Breast epithelium (tissue), 3 donors: ENCODE measurements around the gene ATAD2B.

Experiments used
- CTCF ChIP-seq, 3 donors: fragments of 450-650 bp; IDR thresholded peaks; one replicate each; pipeline ENCODE4 v1.5.1; 2016 to 2017; ENCODE audit warnings: antibody characterized with exemption in 3 of 3, mild to moderate bottlenecking in 3 of 3, moderate library complexity in 3 of 3
- POLR2A ChIP-seq: fragments of 450-650 bp; IDR thresholded peaks from one replicate; pipeline ENCODE4 v1.6.1; 2016; ENCODE audit warnings: antibody characterized with exemption, mild to moderate bottlenecking, moderate library complexity
- POLR2AphosphoS5 ChIP-seq, 3 donors: sonication (generic); formaldehyde crosslinking; IDR thresholded peaks; one replicate each; pipeline ENCODE4 v1.6.1; 2017; ENCODE audit warnings: antibody characterized with exemption in 3 of 3

- TF ChIP-seq POLR2AphosphoS5 (IDR thresholded peaks at IDR 0.05) (no peak), CTCF (IDR thresholded peaks at IDR 0.05) (no peak), POLR2A (no peak)
Measured at GRCh38 chr2:23699580-23699925, 227.4 kb downstream of the ATAD2B start.
